H9 (cell line): ENCODE data around the gene TTC6. TPM values are rescaled to one million over a fixed set of nuclear protein-coding genes. Genes with fewer than 3 reads are reported as not detected.

Source experiments
- DNase-seq: peaks from one replicate; pipeline ENCODE4 v3.0.0-alpha.2; 2017
- H2AFZ ChIP-seq: one replicate; pipeline ENCODE4 v1.6.1; 2013; ENCODE audit warnings: mild to moderate bottlenecking, low read length, control low read depth, moderate library complexity
- H2AK5ac ChIP-seq: 2 replicates; pipeline ENCODE4 v1.6.1; 2013; ENCODE audit warnings: low read length, control low read depth, mixed read lengths; ENCODE audit not compliant: insufficient read length
- H2BK120ac ChIP-seq: one replicate; pipeline ENCODE4 v1.6.1; 2013; ENCODE audit warnings: low read depth, mild to moderate bottlenecking, low read length, control low read depth, inconsistent platforms; ENCODE audit not compliant: poor library complexity, severe bottlenecking
- H2BK12ac ChIP-seq: 2 replicates; pipeline ENCODE4 v1.6.1; 2013; ENCODE audit warnings: low read length, control low read depth, mixed read lengths, low read depth; ENCODE audit not compliant: insufficient read length
- H2BK15ac ChIP-seq: 2 replicates; pipeline ENCODE4 v1.6.1; 2013; ENCODE audit warnings: low read depth, low read length, control low read depth
- H2BK20ac ChIP-seq: one replicate; pipeline ENCODE4 v1.6.1; 2013; ENCODE audit warnings: low read depth, mild to moderate bottlenecking, low read length, control low read depth, inconsistent platforms; ENCODE audit not compliant: poor library complexity, severe bottlenecking
- H2BK5ac ChIP-seq: 2 replicates; pipeline ENCODE4 v1.6.1; 2013; ENCODE audit warnings: low read length, control low read depth, mixed read lengths; ENCODE audit not compliant: insufficient read length
- H3K14ac ChIP-seq: 2 replicates; pipeline ENCODE4 v1.6.1; 2013; ENCODE audit warnings: low read length, control low read depth; ENCODE audit not compliant: insufficient read depth
- H3K18ac ChIP-seq: 2 replicates; pipeline ENCODE4 v1.6.1; 2013; ENCODE audit warnings: low read depth, mild to moderate bottlenecking, mixed read lengths, low read length, control low read depth; ENCODE audit not compliant: insufficient read length
- H3K23ac ChIP-seq: 2 replicates; pipeline ENCODE4 v1.6.1; 2013; ENCODE audit warnings: low read length, control low read depth, mixed read lengths, low read depth; ENCODE audit not compliant: insufficient read length
- H3K23me2 ChIP-seq: 2 replicates; pipeline ENCODE4 v1.6.1; 2013; ENCODE audit warnings: low read depth, mild to moderate bottlenecking, mixed read lengths, low read length, control low read depth; ENCODE audit not compliant: insufficient read length, poor library complexity, severe bottlenecking
- H3K27ac ChIP-seq: 2 replicates; pipeline ENCODE4 v1.5.1; 2013; ENCODE audit warnings: low read length, control low read depth, mixed read lengths, low read depth; ENCODE audit not compliant: insufficient read length
- H3K27me3 ChIP-seq: 2 replicates; pipeline ENCODE4 v1.6.1; 2013; ENCODE audit warnings: low read length, control low read depth, inconsistent platforms; ENCODE audit not compliant: insufficient read depth
- H3K4ac ChIP-seq: 2 replicates; pipeline ENCODE4 v1.6.1; 2013; ENCODE audit warnings: low read depth, mild to moderate bottlenecking, control low read depth, inconsistent platforms, low read length, moderate library complexity
- H3K4me1 ChIP-seq: 2 replicates; pipeline ENCODE4 v1.6.1; 2013; ENCODE audit warnings: low read length, control low read depth, inconsistent platforms; ENCODE audit not compliant: insufficient read depth
- H3K4me2 ChIP-seq: 2 replicates; pipeline ENCODE4 v1.6.1; 2013; ENCODE audit warnings: low read length, control low read depth, mixed read lengths; ENCODE audit not compliant: insufficient read length, insufficient read depth
- H3K56ac ChIP-seq: 2 replicates; pipeline ENCODE4 v1.6.1; 2013; ENCODE audit warnings: low read depth, mild to moderate bottlenecking, mixed read lengths, low read length, control low read depth; ENCODE audit not compliant: insufficient read length
- H3K79me1 ChIP-seq: 2 replicates; pipeline ENCODE4 v1.6.1; 2013; ENCODE audit warnings: low read depth, mild to moderate bottlenecking, moderate library complexity, low read length, control low read depth, inconsistent platforms; ENCODE audit not compliant: insufficient read depth, poor library complexity, severe bottlenecking
- H3K79me2 ChIP-seq: 2 replicates; pipeline ENCODE4 v1.6.1; 2013; ENCODE audit warnings: low read length, control low read depth, inconsistent platforms; ENCODE audit not compliant: insufficient read depth
- H3K9ac ChIP-seq: 2 replicates; pipeline ENCODE4 v1.6.1; 2013; ENCODE audit warnings: low read length, control low read depth, mixed read lengths; ENCODE audit not compliant: insufficient read length; ENCODE audit errors: extremely low read depth
- H3K9me3 ChIP-seq: one replicate; pipeline ENCODE4 v1.6.1; 2013; ENCODE audit warnings: low read depth, low read length, inconsistent platforms; ENCODE audit not compliant: control insufficient read depth
- H3T11ph ChIP-seq: one replicate; pipeline ENCODE4 v1.6.1; 2013; ENCODE audit warnings: mild to moderate bottlenecking, low read length, control low read depth, inconsistent platforms
- H4K20me1 ChIP-seq: one replicate; pipeline ENCODE4 v1.6.1; 2013; ENCODE audit not compliant: control insufficient read depth, insufficient read length, insufficient read depth
- H4K5ac ChIP-seq: 2 replicates; pipeline ENCODE4 v1.6.1; 2013; ENCODE audit warnings: low read depth, mild to moderate bottlenecking, mixed read lengths, low read length, control low read depth; ENCODE audit not compliant: insufficient read length
- H4K8ac ChIP-seq: replicated peaks from 2 replicates; pipeline ENCODE4 v1.6.1; 2013; ENCODE audit warnings: low read length, control low read depth, mixed read lengths, low read depth; ENCODE audit not compliant: insufficient read length
- H4K91ac ChIP-seq: 2 replicates; pipeline ENCODE4 v1.6.1; 2013; ENCODE audit warnings: low read depth, mild to moderate bottlenecking, moderate library complexity, mixed read lengths, low read length, control low read depth; ENCODE audit not compliant: insufficient read length
- H3K27ac Mint-ChIP-seq, 3 experiments: 2 replicates in 2 of 3; 3 replicates in 1 of 3; pipeline ENCODE4 v1.8.0; 2020 to 2021; ENCODE audit warnings: mixed read lengths in 3 of 3, mild to moderate bottlenecking in 1 of 3, moderate library complexity in 1 of 3
- H3K27me3 Mint-ChIP-seq: 2 replicates; pipeline ENCODE4 v1.8.0; 2021; ENCODE audit warnings: low read depth, mild to moderate bottlenecking, moderate library complexity, mixed read lengths
- H3K36me3 Mint-ChIP-seq, 3 experiments: 2 replicates in 2 of 3; 3 replicates in 1 of 3; pipeline ENCODE4 v1.8.0; 2020 to 2021; ENCODE audit warnings: low read depth in 3 of 3, mixed read lengths in 3 of 3; ENCODE audit not compliant: insufficient read depth in 1 of 3
- H3K4me1 Mint-ChIP-seq, 2 experiments: 2 replicates each; pipeline ENCODE4 v1.8.0; 2020; ENCODE audit warnings: mixed read lengths in 2 of 2
- H3K4me3 Mint-ChIP-seq, 2 experiments: 2 replicates in 1 of 2; 3 replicates in 1 of 2; pipeline ENCODE4 v1.8.0; 2020 to 2021; ENCODE audit warnings: mild to moderate bottlenecking in 2 of 2, mixed read lengths in 2 of 2, moderate library complexity in 1 of 2
- H3K9me3 Mint-ChIP-seq, 2 experiments: 2 replicates in 1 of 2; 3 replicates in 1 of 2; pipeline ENCODE4 v1.8.0; 2020; ENCODE audit warnings: mild to moderate bottlenecking in 2 of 2, mixed read lengths in 2 of 2, moderate library complexity in 1 of 2
- CTCF ChIP-seq: fragments of 200-600 bp; sonication (generic); conservative IDR thresholded peaks from 3 replicates; pipeline ENCODE4 v1.8.0; 2021; ENCODE audit warnings: antibody characterized with exemption, mild to moderate bottlenecking
- WGBS: extraction: QIAGEN DNeasy Blood & Tissue Kit; methylation state at CpG from one replicate; pipeline ENCODE4 v1.1.7; 2013; ENCODE audit warnings: missing lambda C conversion rate, low lambda C conversion rate, mixed read lengths; ENCODE audit not compliant: insufficient read length; ENCODE audit errors: extremely low coverage; 5-methylcytosine and 5-hydroxymethylcytosine counted together
- total RNA-seq: library from RNA; stranded (reverse); gene quantifications from 2 replicates; pipeline ENCODE4 v1.2.1, GENCODE V29; 2021

The TTC6 gene
- total RNA-seq, 1 experiment from 2014 or later: 0.24 TPM

GRCh38 chr14:37546621-37547447, 48.6 kb upstream of the TTC6 start:
- no peaks in the 10 kb centered on the region for H4K20me1 ChIP-seq
- H3K23me2 ChIP-seq: no peaks in the 10 kb centered on the region
- H4K5ac ChIP-seq: no peak overlapping the region
- H2BK120ac ChIP-seq: no peak overlapping the region
- no peak overlapping the region for H3K27ac Mint-ChIP-seq
- no peak overlapping the region for H3T11ph ChIP-seq
- no peaks in the 10 kb centered on the region for H3K9me3 ChIP-seq
- no peak overlapping the region for H3K27ac ChIP-seq
- no peak overlapping the region for H4K91ac ChIP-seq
- H3K27me3 ChIP-seq: no peaks in the 10 kb centered on the region
- no peak overlapping the region for H3K4me3 Mint-ChIP-seq
- no peak for DNase-seq
- H3K56ac ChIP-seq: no peak overlapping the region
- no peaks in the 10 kb centered on the region for H3K9me3 Mint-ChIP-seq
- no peak overlapping the region for H2BK12ac ChIP-seq
- H3K4ac ChIP-seq: no peak overlapping the region
- no peak overlapping the region for H2BK5ac ChIP-seq
- TF ChIP-seq CTCF: no peak
- no peak overlapping the region for H2AFZ ChIP-seq
- H2BK20ac ChIP-seq: no peak overlapping the region
- no CpG with 5 or more reads among the region's 6 CpGs for WGBS
- H3K79me2 ChIP-seq: no peaks in the 10 kb centered on the region
- no peak overlapping the region for H3K9ac ChIP-seq
- no peaks in the 10 kb centered on the region for H3K27me3 Mint-ChIP-seq
- no peak overlapping the region for H3K18ac ChIP-seq
- no peaks in the 10 kb centered on the region for H3K4me1 Mint-ChIP-seq
- no peak overlapping the region for H4K8ac ChIP-seq
- no peak overlapping the region for H3K14ac ChIP-seq
- H2BK15ac ChIP-seq: no peak overlapping the region
- H3K4me2 ChIP-seq: no peak overlapping the region
- no peak overlapping the region for H2AK5ac ChIP-seq
- no peaks in the 10 kb centered on the region for H3K79me1 ChIP-seq
- no peaks in the 10 kb centered on the region for H3K4me1 ChIP-seq
- H3K36me3 Mint-ChIP-seq: no peaks in the 10 kb centered on the region
- no peak overlapping the region for H3K23ac ChIP-seq
